ENCODE results near the gene MARCHF2.

The MARCHF2 gene

GRCh38 chr19:8395621-8396082, 17.5 kb upstream of the MARCHF2 start:
- Mint-ChIP-seq H3K4me1 (peaks cover 78% of the 10 kb centered on the region), H3K36me3 (ENCODE audit: low read depth) (peaks cover 10% of the 10 kb centered on the region), H3K4me3 (no peak overlapping the region), H3K27me3 (ENCODE audit: low read depth, poor library complexity) (no peaks in the 10 kb centered on the region), H3K9me3 (no peaks in the 10 kb centered on the region), H3K27ac (peak overlapping the region; percentile 80)
- DNase-seq, result no peak
- no peak for TF ChIP-seq CTCF (IDR thresholded peaks at IDR 0.05)

- peaks cover 73% of the 10 kb centered on the region for H3K4me1 Mint-ChIP-seq
Measured at GRCh38 chr19:8396185-8396562, 16.9 kb upstream of the MARCHF2 start.

GRCh38 chr19:8396563-8397203, 16.4 kb upstream of the MARCHF2 start:
- TF ChIP-seq CTCF (IDR thresholded peaks at IDR 0.05), result peak; percentile 35
- H3K4me3 Mint-ChIP-seq, result peak overlapping the region; percentile 71

More at GRCh38 chr19:8396185-8396562, 16.9 kb upstream of the MARCHF2 start:
- peak overlapping the region; percentile 81 for H3K27ac Mint-ChIP-seq
- no peak overlapping the region for H3K4me3 Mint-ChIP-seq
- no peak for TF ChIP-seq CTCF (IDR thresholded peaks at IDR 0.05)
- no peak for DNase-seq
- no peaks in the 10 kb centered on the region for H3K27me3 Mint-ChIP-seq (ENCODE audit: low read depth, poor library complexity)
- peaks cover 10% of the 10 kb centered on the region for H3K36me3 Mint-ChIP-seq (ENCODE audit: low read depth)
- H3K9me3 Mint-ChIP-seq, result no peaks in the 10 kb centered on the region

GRCh38 chr19:8397271-8397670, 15.8 kb upstream of the MARCHF2 start:
- TF ChIP-seq CTCF (IDR thresholded peaks at IDR 0.05), result no peak
- H3K36me3 Mint-ChIP-seq (ENCODE audit: low read depth), result peaks cover 17% of the 10 kb centered on the region
- no peaks in the 10 kb centered on the region for H3K9me3 Mint-ChIP-seq
- H3K4me1 Mint-ChIP-seq, result peaks cover 68% of the 10 kb centered on the region
- no peak for DNase-seq
- no peaks in the 10 kb centered on the region for H3K27me3 Mint-ChIP-seq (ENCODE audit: low read depth, poor library complexity)
- peak overlapping the region; percentile 71 for H3K4me3 Mint-ChIP-seq
- peak overlapping the region; percentile 99 for H3K27ac Mint-ChIP-seq

More at GRCh38 chr19:8396563-8397203, 16.4 kb upstream of the MARCHF2 start:
- peak; percentile 66 for DNase-seq
- Mint-ChIP-seq H3K27me3 (ENCODE audit: low read depth, poor library complexity) (no peaks in the 10 kb centered on the region), H3K4me1 (peaks cover 71% of the 10 kb centered on the region), H3K36me3 (ENCODE audit: low read depth) (peaks cover 12% of the 10 kb centered on the region), H3K27ac (peak overlapping the region; percentile 99), H3K9me3 (no peaks in the 10 kb centered on the region)

GRCh38 chr19:8397746-8398310, 15.3 kb upstream of the MARCHF2 start:
- Mint-ChIP-seq H3K27ac (no peak overlapping the region), H3K36me3 (ENCODE audit: low read depth) (peaks cover 23% of the 10 kb centered on the region), H3K4me3 (peak overlapping the region; percentile 52), H3K4me1 (peaks cover 63% of the 10 kb centered on the region), H3K27me3 (ENCODE audit: low read depth, poor library complexity) (no peaks in the 10 kb centered on the region), H3K9me3 (no peaks in the 10 kb centered on the region)
- DNase-seq, result no peak
- TF ChIP-seq CTCF (IDR thresholded peaks at IDR 0.05), result no peak

Data from nephron progenitor cell (in vitro differentiated cells).